Measurements from ENCODE around the gene EPC2. TPM values are rescaled to one million over a fixed set of nuclear protein-coding genes. Genes with fewer than 3 reads are reported as not detected.
A peak's percentile ranks its signal among the peaks of the same experiment; 100 is the strongest.

EPC2 gene
- total RNA-seq, 1 donor from 2014 or later = 40.1 TPM

GRCh38 chr2:148664229-148664628 is 19.7 kb downstream of the EPC2 start:
- ATAC-seq (no peak), DNase-seq (no peak)
- intact Hi-C loops (cut with DNase I) = no loop called here
- no peak for TF ChIP-seq CTCF (IDR thresholded peaks at IDR 0.05)
- H3K36me3 ChIP-seq = no peaks in the 10 kb centered on the region
- no peak overlapping the region for H3K27ac ChIP-seq
- H3K27me3 ChIP-seq = no peaks in the 10 kb centered on the region
- H3K4me1 ChIP-seq = peaks cover 25% of the 10 kb centered on the region
- no peaks in the 10 kb centered on the region for H3K9me3 ChIP-seq
- H3K4me3 ChIP-seq = no peak overlapping the region

DNA sequence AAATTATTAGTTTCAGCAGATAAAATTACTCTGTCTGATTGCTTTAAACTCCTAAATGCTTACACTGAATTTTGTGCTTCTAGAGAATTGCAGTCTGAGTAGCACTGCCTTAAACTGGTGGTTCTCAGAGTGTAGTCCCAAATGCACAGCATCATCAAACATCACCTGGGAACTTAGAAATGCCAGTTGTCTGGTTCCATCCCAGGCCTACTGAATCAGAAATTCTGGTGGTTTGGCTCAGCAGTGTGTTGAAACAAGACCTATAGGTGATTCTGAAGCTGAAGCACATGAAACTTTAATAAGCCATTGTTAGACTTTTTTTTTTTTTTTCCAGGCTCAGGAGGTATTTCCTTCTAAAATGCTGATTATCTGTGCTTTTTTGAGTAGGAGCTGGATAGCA is 22.0 kb downstream of the EPC2 start:
- H3K9me3 ChIP-seq = no peaks in the 10 kb centered on the region
- no peaks in the 10 kb centered on the region for H3K36me3 ChIP-seq
- H3K4me1 ChIP-seq = peaks cover 5% of the 10 kb centered on the region
- H3K27me3 ChIP-seq = no peaks in the 10 kb centered on the region
- H3K27ac ChIP-seq = no peak overlapping the region
- no peak for TF ChIP-seq CTCF (IDR thresholded peaks at IDR 0.05)
- ATAC-seq (no peak), DNase-seq (no peak)
- intact Hi-C loops (cut with DNase I) = no loop called here
- H3K4me3 ChIP-seq = no peak overlapping the region

DNA sequence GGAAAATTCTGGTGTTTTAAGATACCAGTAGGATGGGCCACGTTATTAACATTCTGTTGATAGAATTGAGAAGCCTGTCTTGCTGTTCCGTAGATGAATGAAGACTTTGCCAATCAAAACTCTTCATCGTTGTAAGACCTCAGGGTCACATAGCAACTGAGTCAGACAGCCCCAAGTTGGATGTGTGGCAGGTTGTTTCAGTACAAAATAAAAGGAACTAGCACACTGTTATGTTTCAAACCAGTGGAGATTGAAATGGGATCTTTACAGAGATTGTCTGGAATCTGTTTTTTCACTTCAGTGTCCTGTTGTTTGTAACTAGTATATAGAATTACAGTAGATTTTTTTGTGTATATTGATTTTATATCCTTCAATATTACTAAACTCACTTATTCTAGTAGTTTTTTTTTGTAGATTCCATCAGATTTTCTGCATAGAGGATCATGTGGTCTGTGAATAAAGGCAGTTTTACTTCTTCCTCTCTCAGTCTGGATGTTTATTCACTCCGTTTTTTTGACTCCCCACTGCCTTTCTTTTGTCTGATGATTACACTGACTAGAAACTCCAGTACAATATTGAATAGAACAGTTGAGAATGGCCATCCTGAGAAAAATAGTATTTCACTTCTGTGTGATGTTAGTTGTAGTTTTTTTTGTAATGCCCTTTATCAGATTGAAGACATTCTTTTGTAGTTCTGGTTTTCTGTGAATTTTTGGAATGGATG is 22.7 kb downstream of the EPC2 start:
- ATAC-seq (no peak), DNase-seq (no peak)
- Histone ChIP-seq H3K27me3 (no peaks in the 10 kb centered on the region), H3K9me3 (no peaks in the 10 kb centered on the region), H3K4me1 (peaks cover 5% of the 10 kb centered on the region), H3K4me3 (no peak overlapping the region), H3K36me3 (no peaks in the 10 kb centered on the region), H3K27ac (no peak overlapping the region)
- intact Hi-C loops (cut with DNase I) = no loop called here
- no peak for TF ChIP-seq CTCF (IDR thresholded peaks at IDR 0.05)

GRCh38 chr2:148670773-148671172 is 26.2 kb downstream of the EPC2 start:
- H3K9me3 ChIP-seq = no peaks in the 10 kb centered on the region
- intact Hi-C loops (cut with DNase I) = no loop called here
- H3K36me3 ChIP-seq = no peaks in the 10 kb centered on the region
- no peak for TF ChIP-seq CTCF (IDR thresholded peaks at IDR 0.05)
- peaks cover 14% of the 10 kb centered on the region for H3K4me1 ChIP-seq
- ATAC-seq (no peak), DNase-seq (no peak)
- H3K27ac ChIP-seq = no peak overlapping the region
- H3K27me3 ChIP-seq = no peaks in the 10 kb centered on the region
- H3K4me3 ChIP-seq = no peak overlapping the region

- intact Hi-C loops (cut with DNase I) = no loop called here
- ATAC-seq (peak; percentile 67), DNase-seq (no peak)
- Histone ChIP-seq H3K4me1 (peaks cover 15% of the 10 kb centered on the region), H3K27ac (no peak overlapping the region), H3K27me3 (no peaks in the 10 kb centered on the region), H3K36me3 (no peaks in the 10 kb centered on the region), H3K4me3 (no peak overlapping the region), H3K9me3 (no peaks in the 10 kb centered on the region)
- TF ChIP-seq CTCF (IDR thresholded peaks at IDR 0.05) = peak; percentile 43
These were observed 29.8 kb downstream of the EPC2 start for GRCh38 chr2:148674063-148675020.
